Measurements from ENCODE around the gene FGF1. TPM values are rescaled to one million over a fixed set of nuclear protein-coding genes. Genes with fewer than 3 reads are reported as not detected.
A peak's percentile ranks its signal among the peaks of the same experiment; 100 is the strongest.

Gene FGF1
- total and polyA plus RNA-seq, 9 donors, result 0.10 to 3.6 (median 0.55) TPM

DNA sequence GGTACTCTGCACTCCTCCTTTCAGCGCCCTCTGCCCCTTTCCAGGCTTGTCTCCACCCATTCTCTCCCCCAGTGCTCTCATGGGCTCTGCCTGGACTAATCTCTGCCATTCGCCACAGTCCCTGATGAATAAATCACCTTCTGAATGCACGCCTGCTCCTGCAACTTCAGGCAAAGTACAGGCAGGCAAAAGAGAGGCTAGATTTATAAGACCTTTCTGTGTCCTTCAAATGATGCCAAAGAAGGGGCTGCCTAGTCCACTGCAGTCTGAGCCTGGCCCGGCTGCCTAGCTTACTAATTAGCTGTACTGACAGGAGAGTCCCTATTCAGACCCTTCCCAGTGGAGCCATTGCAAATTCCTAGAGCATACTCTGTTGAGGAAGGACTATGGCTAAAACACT is 7.4 kb downstream of the FGF1 start:
- no peaks in the 10 kb centered on the region for H3K36me3 ChIP-seq
- TF ChIP-seq, protein P1, sequence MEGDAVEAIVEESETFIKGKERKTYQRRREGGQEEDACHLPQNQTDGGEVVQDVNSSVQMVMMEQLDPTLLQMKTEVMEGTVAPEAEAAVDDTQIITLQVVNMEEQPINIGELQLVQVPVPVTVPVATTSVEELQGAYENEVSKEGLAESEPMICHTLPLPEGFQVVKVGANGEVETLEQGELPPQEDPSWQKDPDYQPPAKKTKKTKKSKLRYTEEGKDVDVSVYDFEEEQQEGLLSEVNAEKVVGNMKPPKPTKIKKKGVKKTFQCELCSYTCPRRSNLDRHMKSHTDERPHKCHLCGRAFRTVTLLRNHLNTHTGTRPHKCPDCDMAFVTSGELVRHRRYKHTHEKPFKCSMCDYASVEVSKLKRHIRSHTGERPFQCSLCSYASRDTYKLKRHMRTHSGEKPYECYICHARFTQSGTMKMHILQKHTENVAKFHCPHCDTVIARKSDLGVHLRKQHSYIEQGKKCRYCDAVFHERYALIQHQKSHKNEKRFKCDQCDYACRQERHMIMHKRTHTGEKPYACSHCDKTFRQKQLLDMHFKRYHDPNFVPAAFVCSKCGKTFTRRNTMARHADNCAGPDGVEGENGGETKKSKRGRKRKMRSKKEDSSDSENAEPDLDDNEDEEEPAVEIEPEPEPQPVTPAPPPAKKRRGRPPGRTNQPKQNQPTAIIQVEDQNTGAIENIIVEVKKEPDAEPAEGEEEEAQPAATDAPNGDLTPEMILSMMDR (IDR thresholded peaks at IDR 0.05), result no peak
- TF ChIP-seq POLR2A (IDR thresholded peaks at IDR 0.05), result no peak
- no peak for TF ChIP-seq EP300 (IDR thresholded peaks at IDR 0.05)
- H3K27me3 ChIP-seq, result no peaks in the 10 kb centered on the region
- H3K4me3 ChIP-seq, result no peak overlapping the region
- H3K27ac ChIP-seq, result no peak overlapping the region
- intact Hi-C loops (cut with DNase I), result no loop called here
- no peak for DNase-seq
- WGBS, 3 donors, result 90 to 95% (median 90%) methylated on average over 4 of the region's 4 CpGs
- no peaks in the 10 kb centered on the region for H3K9me3 ChIP-seq
- H3K4me1 ChIP-seq (ENCODE audit: insufficient read depth), result no peaks in the 10 kb centered on the region

DNA sequence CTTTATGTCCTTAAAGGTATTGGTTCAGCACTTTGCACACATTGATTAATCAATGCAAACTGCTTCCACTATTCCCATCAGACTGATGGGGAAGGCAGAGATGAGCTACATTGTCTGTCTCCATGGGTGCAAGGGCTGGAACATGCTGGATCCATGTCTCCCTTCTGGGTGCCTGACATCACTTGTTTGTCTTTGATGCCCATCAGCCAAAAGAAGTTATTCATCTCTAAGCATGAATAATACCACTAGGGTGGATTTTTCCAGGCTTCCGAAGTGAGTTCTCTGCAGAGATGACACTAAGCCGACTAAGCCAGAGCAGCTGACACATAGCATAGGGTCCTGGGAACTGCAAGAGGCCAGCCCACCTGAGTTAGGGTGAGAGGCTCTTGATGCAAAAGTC is 8.7 kb downstream of the FGF1 start:
- Histone ChIP-seq H3K36me3 (no peaks in the 10 kb centered on the region), H3K4me3 (no peak overlapping the region), H3K27me3 (no peaks in the 10 kb centered on the region), H3K4me1 (ENCODE audit: insufficient read depth) (no peaks in the 10 kb centered on the region), H3K27ac (no peak overlapping the region), H3K9me3 (no peaks in the 10 kb centered on the region)
- DNase-seq, result no peak
- intact Hi-C loops (cut with DNase I), result no loop called here
- WGBS, 3 donors, result 89 to 94% (median 90%) methylated on average over 2 of the region's 2 CpGs
- TF ChIP-seq, protein P1 (IDR thresholded peaks at IDR 0.05), result no peak
- TF ChIP-seq EP300 (IDR thresholded peaks at IDR 0.05) (no peak), POLR2A (IDR thresholded peaks at IDR 0.05) (no peak)

DNA sequence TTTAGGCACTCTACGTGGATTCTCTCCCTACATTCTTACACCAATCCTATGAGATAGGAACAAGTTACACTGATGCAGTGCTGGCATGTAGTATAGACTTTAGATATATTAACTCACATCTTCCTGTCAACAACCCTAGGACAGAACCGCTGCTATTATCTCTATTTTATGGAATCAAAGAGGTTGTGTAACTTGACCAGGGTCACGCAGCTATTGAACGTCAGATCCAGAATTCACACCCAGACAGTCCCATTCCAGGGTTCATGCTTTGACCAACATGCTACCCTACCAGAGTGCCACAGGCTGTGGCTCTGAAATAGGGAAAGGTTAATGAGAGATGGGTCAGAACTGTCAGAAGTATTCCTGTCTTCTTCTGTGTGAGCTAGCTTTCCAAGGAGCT is 9.6 kb downstream of the FGF1 start:
- Histone ChIP-seq H3K4me1 (ENCODE audit: insufficient read depth) (no peaks in the 10 kb centered on the region), H3K4me3 (no peak overlapping the region), H3K27ac (no peak overlapping the region), H3K27me3 (no peaks in the 10 kb centered on the region), H3K36me3 (no peaks in the 10 kb centered on the region), H3K9me3 (no peaks in the 10 kb centered on the region)
- DNase-seq, result no peak
- intact Hi-C loops (cut with DNase I), result no loop called here
- TF ChIP-seq EP300 (IDR thresholded peaks at IDR 0.05), result no peak
- no peak for TF ChIP-seq POLR2A (IDR thresholded peaks at IDR 0.05)
- TF ChIP-seq, protein P1 (IDR thresholded peaks at IDR 0.05), result no peak
- 87 to 89% (median 89%) methylated on average over 4 of the region's 4 CpGs for WGBS, 3 donors

DNA sequence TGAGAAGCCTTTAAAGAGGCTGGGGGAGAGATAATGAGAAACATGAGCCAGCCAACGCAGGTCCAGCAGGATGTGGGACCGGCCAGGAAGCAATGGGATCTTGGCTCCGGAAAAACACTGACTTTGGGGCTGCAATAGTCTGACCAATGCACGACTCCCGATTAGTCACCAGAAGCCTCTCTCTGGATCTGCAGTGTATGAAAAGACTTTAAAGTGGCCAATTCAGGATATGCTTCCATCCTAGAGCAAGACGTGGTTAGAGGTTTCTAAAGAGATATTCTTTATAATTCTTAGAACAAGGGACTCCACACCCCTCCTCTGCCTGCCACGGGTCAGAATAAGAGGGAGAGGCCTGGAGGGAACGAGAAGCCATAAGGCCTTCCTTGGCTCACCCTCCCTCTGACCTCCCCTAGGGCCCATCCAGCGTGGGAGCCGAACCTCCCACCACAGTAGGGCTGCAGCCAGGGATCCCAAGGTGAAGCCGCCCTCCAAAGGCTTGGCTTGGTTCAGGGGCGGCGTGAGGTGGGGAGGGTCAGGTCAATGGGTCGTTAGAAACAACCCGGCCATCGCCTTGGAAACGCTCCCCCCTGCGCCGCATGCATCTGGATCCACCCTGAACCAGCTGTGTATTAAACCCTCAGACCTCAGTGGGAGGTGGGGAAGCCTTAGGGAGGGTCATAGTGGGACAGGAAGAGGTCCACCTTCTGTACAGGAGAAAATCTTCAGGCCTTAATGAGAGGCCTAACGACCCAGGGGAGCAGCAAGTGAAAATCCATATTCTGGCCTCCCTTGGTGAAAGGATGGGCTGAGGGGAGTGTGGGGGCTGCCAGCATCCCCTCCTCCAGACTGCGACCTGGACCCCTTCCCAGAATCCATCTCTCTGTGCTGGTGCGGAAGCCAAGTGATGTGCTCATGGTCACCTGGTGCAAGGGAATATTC is 11.1 kb downstream of the FGF1 start:
- Histone ChIP-seq H3K4me1 (ENCODE audit: insufficient read depth) (no peaks in the 10 kb centered on the region), H3K4me3 (no peak overlapping the region), H3K9me3 (no peaks in the 10 kb centered on the region), H3K36me3 (no peaks in the 10 kb centered on the region), H3K27me3 (no peaks in the 10 kb centered on the region), H3K27ac (peak overlapping the region in 1 of 2 donors; percentile 6)
- WGBS, 3 donors, result 33 to 46% (median 40%) methylated on average over 22 of the region's 22 CpGs
- peak in 1 of 5 donors; percentile 44 for DNase-seq
- TF ChIP-seq EP300 (IDR thresholded peaks at IDR 0.05), result no peak
- no peak for TF ChIP-seq POLR2A (IDR thresholded peaks at IDR 0.05)
- TF ChIP-seq, protein P1 (IDR thresholded peaks at IDR 0.05), result no peak
- intact Hi-C loops (cut with DNase I), result no loop called here

All from ovary (tissue), 9 donors.